Measurements from ENCODE around the gene DCLK1. TPM values are rescaled to one million over a fixed set of nuclear protein-coding genes. Genes with fewer than 3 reads are reported as not detected.

Gene DCLK1
- total RNA-seq, 1 experiment from 2014 or later, result not detected

DNA sequence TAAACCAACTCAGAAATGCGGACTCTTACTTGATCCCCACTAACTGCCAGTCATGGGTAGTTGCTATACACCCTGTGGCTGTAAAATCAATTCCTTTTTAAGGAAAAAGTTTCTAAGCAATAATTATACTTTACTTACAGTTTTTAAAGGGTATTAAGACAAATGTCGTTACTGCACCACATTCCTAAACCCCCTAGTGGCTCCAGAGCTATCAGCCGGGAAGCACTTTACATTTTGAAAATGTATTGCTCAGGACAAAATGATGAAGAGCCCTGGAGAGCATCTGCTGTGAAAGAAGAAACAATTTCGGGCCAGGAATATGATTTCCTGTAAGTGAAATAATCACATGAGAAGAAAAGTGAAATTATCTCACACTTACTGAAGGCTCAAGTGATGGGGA, 36.7 kb downstream of the DCLK1 start:
- CTCF ChIA-PET, result no interaction called here
- Histone ChIP-seq H3K36me3 (ENCODE audit: control insufficient read depth, insufficient read depth, low read length) (no peaks in the 10 kb centered on the region), H3K27me3 (ENCODE audit: control insufficient read depth, insufficient read depth, low read length) (no peaks in the 10 kb centered on the region), H3K27ac (ENCODE audit: low read length) (no peak overlapping the region), H3K9me3 (ENCODE audit: control insufficient read depth, insufficient read depth, low read depth, low read length) (no peaks in the 10 kb centered on the region), H3K4me1 (ENCODE audit: control insufficient read depth, insufficient read depth, low read length) (no peaks in the 10 kb centered on the region), H3K4me3 (ENCODE audit: low read depth in 2 of 2, low read length in 2 of 2) (no peak overlapping the region)
- ATAC-seq (no peak), DNase-seq (ENCODE audit: low read depth, low spot score) (no peak)
- POLR2A ChIA-PET, result no interaction called here
- in situ Hi-C loops (cut with HindIII; ENCODE audit: low pct_unique_long_range_greater_than_20kb, low sequenced_read_pairs), result no loop called here
- intact Hi-C loops (cut with micrococcal nuclease; ENCODE audit: unreplicated experiment), result no loop called here
- no peak for TF ChIP-seq POLR2AphosphoS5 (IDR thresholded peaks at IDR 0.05; ENCODE audit: low read depth, low read length)
- TF ChIP-seq TCF7L2 (IDR thresholded peaks at IDR 0.05; ENCODE audit: low read depth, low read length), result no peak
- TF ChIP-seq, protein P1, sequence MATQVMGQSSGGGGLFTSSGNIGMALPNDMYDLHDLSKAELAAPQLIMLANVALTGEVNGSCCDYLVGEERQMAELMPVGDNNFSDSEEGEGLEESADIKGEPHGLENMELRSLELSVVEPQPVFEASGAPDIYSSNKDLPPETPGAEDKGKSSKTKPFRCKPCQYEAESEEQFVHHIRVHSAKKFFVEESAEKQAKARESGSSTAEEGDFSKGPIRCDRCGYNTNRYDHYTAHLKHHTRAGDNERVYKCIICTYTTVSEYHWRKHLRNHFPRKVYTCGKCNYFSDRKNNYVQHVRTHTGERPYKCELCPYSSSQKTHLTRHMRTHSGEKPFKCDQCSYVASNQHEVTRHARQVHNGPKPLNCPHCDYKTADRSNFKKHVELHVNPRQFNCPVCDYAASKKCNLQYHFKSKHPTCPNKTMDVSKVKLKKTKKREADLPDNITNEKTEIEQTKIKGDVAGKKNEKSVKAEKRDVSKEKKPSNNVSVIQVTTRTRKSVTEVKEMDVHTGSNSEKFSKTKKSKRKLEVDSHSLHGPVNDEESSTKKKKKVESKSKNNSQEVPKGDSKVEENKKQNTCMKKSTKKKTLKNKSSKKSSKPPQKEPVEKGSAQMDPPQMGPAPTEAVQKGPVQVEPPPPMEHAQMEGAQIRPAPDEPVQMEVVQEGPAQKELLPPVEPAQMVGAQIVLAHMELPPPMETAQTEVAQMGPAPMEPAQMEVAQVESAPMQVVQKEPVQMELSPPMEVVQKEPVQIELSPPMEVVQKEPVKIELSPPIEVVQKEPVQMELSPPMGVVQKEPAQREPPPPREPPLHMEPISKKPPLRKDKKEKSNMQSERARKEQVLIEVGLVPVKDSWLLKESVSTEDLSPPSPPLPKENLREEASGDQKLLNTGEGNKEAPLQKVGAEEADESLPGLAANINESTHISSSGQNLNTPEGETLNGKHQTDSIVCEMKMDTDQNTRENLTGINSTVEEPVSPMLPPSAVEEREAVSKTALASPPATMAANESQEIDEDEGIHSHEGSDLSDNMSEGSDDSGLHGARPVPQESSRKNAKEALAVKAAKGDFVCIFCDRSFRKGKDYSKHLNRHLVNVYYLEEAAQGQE (IDR thresholded peaks at IDR 0.05; ENCODE audit: insufficient read depth in 1 of 2, low read depth in 2 of 2, low read length in 1 of 2), result no peak
- TF ChIP-seq, protein P2, sequence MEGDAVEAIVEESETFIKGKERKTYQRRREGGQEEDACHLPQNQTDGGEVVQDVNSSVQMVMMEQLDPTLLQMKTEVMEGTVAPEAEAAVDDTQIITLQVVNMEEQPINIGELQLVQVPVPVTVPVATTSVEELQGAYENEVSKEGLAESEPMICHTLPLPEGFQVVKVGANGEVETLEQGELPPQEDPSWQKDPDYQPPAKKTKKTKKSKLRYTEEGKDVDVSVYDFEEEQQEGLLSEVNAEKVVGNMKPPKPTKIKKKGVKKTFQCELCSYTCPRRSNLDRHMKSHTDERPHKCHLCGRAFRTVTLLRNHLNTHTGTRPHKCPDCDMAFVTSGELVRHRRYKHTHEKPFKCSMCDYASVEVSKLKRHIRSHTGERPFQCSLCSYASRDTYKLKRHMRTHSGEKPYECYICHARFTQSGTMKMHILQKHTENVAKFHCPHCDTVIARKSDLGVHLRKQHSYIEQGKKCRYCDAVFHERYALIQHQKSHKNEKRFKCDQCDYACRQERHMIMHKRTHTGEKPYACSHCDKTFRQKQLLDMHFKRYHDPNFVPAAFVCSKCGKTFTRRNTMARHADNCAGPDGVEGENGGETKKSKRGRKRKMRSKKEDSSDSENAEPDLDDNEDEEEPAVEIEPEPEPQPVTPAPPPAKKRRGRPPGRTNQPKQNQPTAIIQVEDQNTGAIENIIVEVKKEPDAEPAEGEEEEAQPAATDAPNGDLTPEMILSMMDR (IDR thresholded peaks at IDR 0.05), result no peak
- no peak for TF ChIP-seq SIN3A (IDR thresholded peaks at IDR 0.05; ENCODE audit: borderline replicate concordance, insufficient read depth, low read depth, low read length)
- BruUV-seq (replicated peaks), result no TSS peak

GRCh38 chr13:36090592-36090991, 40.6 kb downstream of the DCLK1 start:
- intact Hi-C loops (cut with micrococcal nuclease; ENCODE audit: unreplicated experiment), result no loop called here

More at GRCh38 chr13:36090592-36090991, 40.6 kb downstream of the DCLK1 start:
- no TSS peak for BruUV-seq (replicated peaks)
- DNase-seq (ENCODE audit: low read depth, low spot score) (no peak), ATAC-seq (no peak)
- TF ChIP-seq TCF7L2 (IDR thresholded peaks at IDR 0.05; ENCODE audit: low read depth, low read length) (no peak), SIN3A (IDR thresholded peaks at IDR 0.05; ENCODE audit: borderline replicate concordance, insufficient read depth, low read depth, low read length) (no peak), POLR2AphosphoS5 (IDR thresholded peaks at IDR 0.05; ENCODE audit: low read depth, low read length) (no peak)
- TF ChIP-seq, protein P1 (IDR thresholded peaks at IDR 0.05; ENCODE audit: insufficient read depth in 1 of 2, low read depth in 2 of 2, low read length in 1 of 2), result no peak
- TF ChIP-seq, protein P2 (IDR thresholded peaks at IDR 0.05), result no peak
- Histone ChIP-seq H3K27me3 (ENCODE audit: control insufficient read depth, insufficient read depth, low read length) (no peaks in the 10 kb centered on the region), H3K4me1 (ENCODE audit: control insufficient read depth, insufficient read depth, low read length) (no peaks in the 10 kb centered on the region), H3K9me3 (ENCODE audit: control insufficient read depth, insufficient read depth, low read depth, low read length) (no peaks in the 10 kb centered on the region), H3K27ac (ENCODE audit: low read length) (no peak overlapping the region), H3K36me3 (ENCODE audit: control insufficient read depth, insufficient read depth, low read length) (no peaks in the 10 kb centered on the region), H3K4me3 (ENCODE audit: low read depth in 2 of 2, low read length in 2 of 2) (no peak overlapping the region)
- ChIA-PET CTCF (no interaction called here), POLR2A (no interaction called here)
- in situ Hi-C loops (cut with HindIII; ENCODE audit: low pct_unique_long_range_greater_than_20kb, low sequenced_read_pairs), result no loop called here
